Measurements from ENCODE around the gene SLC39A1. TPM values are rescaled to one million over a fixed set of nuclear protein-coding genes. Genes with fewer than 3 reads are reported as not detected.

The SLC39A1 gene
- polyA plus RNA-seq, 4 donors, result 80.8 to 96.4 (median 89.8) TPM

- DNase-seq (ENCODE audit: low read depth in 4 of 4, low spot score in 3 of 4), result peak in 2 of 4 donors; percentile 76 to 77
Observed at GRCh38 chr1:153977250-153978240, 14.2 kb upstream of the SLC39A1 start, which contains the start of gene JTB. JTB (minus strand) TSS chr1:153977674; CDS start chr1:153977252, 422 bp downstream.

- no peak for DNase-seq (ENCODE audit: low read depth in 4 of 4, low spot score in 3 of 4)
Observed at GRCh38 chr1:153976819-153977249, 13.5 kb upstream of the SLC39A1 start.

GRCh38 chr1:153973525-153973924, 10.2 kb upstream of the SLC39A1 start:
- DNase-seq (ENCODE audit: low read depth in 4 of 4, low spot score in 3 of 4), result no peak

GRCh38 chr1:153973071-153973470, 9.7 kb upstream of the SLC39A1 start:
- no peak for DNase-seq (ENCODE audit: low read depth in 4 of 4, low spot score in 3 of 4)

- no peak for DNase-seq (ENCODE audit: low read depth in 4 of 4, low spot score in 3 of 4)
Observed at GRCh38 chr1:153970346-153970745, 7.0 kb upstream of the SLC39A1 start.

- no peak for DNase-seq (ENCODE audit: low read depth in 4 of 4, low spot score in 3 of 4)
Observed at GRCh38 chr1:153968972-153969371, 5.6 kb upstream of the SLC39A1 start.

GRCh38 chr1:153968408-153968807, 5.1 kb upstream of the SLC39A1 start:
- no peak for DNase-seq (ENCODE audit: low read depth in 4 of 4, low spot score in 3 of 4)

- no peak for DNase-seq (ENCODE audit: low read depth in 4 of 4, low spot score in 3 of 4)
Observed at GRCh38 chr1:153968000-153968363, 4.6 kb upstream of the SLC39A1 start.

GRCh38 chr1:153967107-153967999, 4.0 kb upstream of the SLC39A1 start, which contains the start of gene CREB3L4:
CREB3L4 (plus strand) TSS chr1:153967902; CDS start chr1:153968526, 624 bp downstream.
- peak in 2 of 4 donors; percentile 96 for DNase-seq (ENCODE audit: low read depth in 4 of 4, low spot score in 3 of 4)

- no peak for DNase-seq (ENCODE audit: low read depth in 4 of 4, low spot score in 3 of 4)
Observed at GRCh38 chr1:153963850-153964331, 554 bp upstream of the SLC39A1 start.

GRCh38 chr1:153962088-153963029, 978 bp downstream of the SLC39A1 start:
- no peak for DNase-seq (ENCODE audit: low read depth in 4 of 4, low spot score in 3 of 4)

GRCh38 chr1:153961421-153961820, 1.9 kb downstream of the SLC39A1 start:
- no peak for DNase-seq (ENCODE audit: low read depth in 4 of 4, low spot score in 3 of 4)

- DNase-seq (ENCODE audit: low read depth in 4 of 4, low spot score in 3 of 4), result no peak
Observed at GRCh38 chr1:153960206-153960605, 3.1 kb downstream of the SLC39A1 start.

GRCh38 chr1:153959454-153959853, 3.9 kb downstream of the SLC39A1 start:
- DNase-seq (ENCODE audit: low read depth in 4 of 4, low spot score in 3 of 4), result no peak

GRCh38 chr1:153958961-153959260, 4.4 kb downstream of the SLC39A1 start:
- DNase-seq (ENCODE audit: low read depth in 4 of 4, low spot score in 3 of 4), result no peak

GRCh38 chr1:153958111-153958960, 5.0 kb downstream of the SLC39A1 start, which contains the start of gene CRTC2:
CRTC2 (minus strand) TSS chr1:153958612; CDS start chr1:153958497, 115 bp downstream.
- DNase-seq (ENCODE audit: low read depth in 4 of 4, low spot score in 3 of 4), result peak; percentile 91 to 98 (median 96)

- no peak for DNase-seq (ENCODE audit: low read depth in 4 of 4, low spot score in 3 of 4)
Observed at GRCh38 chr1:153957744-153958110, 5.6 kb downstream of the SLC39A1 start.

GRCh38 chr1:153956997-153957715, 6.2 kb downstream of the SLC39A1 start:
- DNase-seq (ENCODE audit: low read depth in 4 of 4, low spot score in 3 of 4), result no peak

Measured in right renal pelvis (tissue), 4 donors.